ENCODE data around the gene WDR77. TPM values are rescaled to one million over a fixed set of nuclear protein-coding genes. Genes with fewer than 3 reads are reported as not detected.
A peak's percentile ranks its signal among the peaks of the same experiment; 100 is the strongest.

The WDR77 gene
- total and polyA plus RNA-seq, 9 of the 15 experiments (the other 6 are each of a cell fraction or from before 2014, with no cell fraction given): 20.6 to 160 (median 75.3) TPM

- no peak for TF ChIP-seq AFF1 (IDR thresholded peaks at IDR 0.05; ENCODE audit: low read depth in 1 of 2, partially characterized antibody in 2 of 2)
- no peak for TF ChIP-seq MTA1 (IDR thresholded peaks at IDR 0.05; ENCODE audit: borderline replicate concordance)
- TF ChIP-seq KAT2B (IDR thresholded peaks at IDR 0.05; ENCODE audit: low read depth, low read length): no peak
These were observed 3.5 kb upstream of the WDR77 start (continued) for GRCh38 chr1:111452581-111452980.

GRCh38 chr1:111450185-111450584 lies 1.1 kb upstream of the WDR77 start:
- WGBS (ENCODE audit: insufficient coverage, low coverage, missing lambda C conversion rate): 9% methylated on average over 3 of the region's 3 CpGs
- in situ Hi-C loops (cut with MboI) (no loop called here), intact Hi-C loops (cut with micrococcal nuclease) (no loop called here)
- Histone ChIP-seq H3K79me2 (ENCODE audit: control insufficient read depth, insufficient read depth, low read length) (peaks cover 96% of the 10 kb centered on the region), H3K4me1 (replicated peaks in 1 of 2; ENCODE audit: control insufficient read depth in 2 of 2, insufficient read depth in 2 of 2, low read length in 2 of 2) (peaks cover 13 to 28% of the 10 kb centered on the region in 2 experiments), H2AFZ (ENCODE audit: low read depth, low read length) (no peak overlapping the region), H3K9me3 (replicated peaks; ENCODE audit: control insufficient read depth, insufficient read depth, low read depth, low read length) (no peaks in the 10 kb centered on the region), H3K27ac (ENCODE audit: extremely low read depth, low read depth, low read length) (peak overlapping the region; percentile 95), H3K36me3 (ENCODE audit: control insufficient read depth, insufficient read depth, low read length) (peaks cover 82% of the 10 kb centered on the region), H3K27me3 (ENCODE audit: control insufficient read depth in 2 of 2, insufficient read depth in 2 of 2, low read length in 2 of 2) (no peaks in the 10 kb centered on the region), H4K20me1 (replicated peaks; ENCODE audit: control insufficient read depth, insufficient read depth, low read length) (no peaks in the 10 kb centered on the region), H3K4me3 (peak overlapping the region; percentile 76), H3K9me1 (ENCODE audit: control insufficient read depth, insufficient read depth, low read length) (no peaks in the 10 kb centered on the region), H3K9ac (ENCODE audit: insufficient read depth in 1 of 2, low read depth in 2 of 2, low read length in 2 of 2) (peak overlapping the region; percentile 98 to 99; a peak in 3 of 4 replicates), H3K4me2 (ENCODE audit: insufficient read depth, low read length) (peak overlapping the region; percentile 99)
- BruUV-seq (replicated peaks): no TSS peak
- ChIA-PET CTCF (ENCODE audit: low intra/inter-chr PET ratio) (no interaction called here), POLR2A (interaction anchor here (0.7 to 5.4 kb wide), 6 partner anchors 11 to 57 kb away, joined by 3 to 40 read pairs (median 10); no protein-coding TSS in a partner anchor)
- no peak for FAIRE-seq
- DNase-seq (ENCODE audit: extremely low read depth in 1 of 4, low spot score in 3 of 4): peak in 1 of 4 experiments; percentile 28
- no peak for ATAC-seq
- TF ChIP-seq JUN (IDR thresholded peaks at IDR 0.05; ENCODE audit: borderline replicate concordance, low read depth, low read length) (no peak), JUN (CRISPR knock-in tag; IDR thresholded peaks at IDR 0.05; ENCODE audit: borderline replicate concordance) (no peak), ZNF551 (CRISPR knock-in tag; IDR thresholded peaks at IDR 0.05) (no peak), MYNN (IDR thresholded peaks at IDR 0.05) (no peak), MYNN (CRISPR knock-in tag; IDR thresholded peaks at IDR 0.05) (no peak), ZNF316 (IDR thresholded peaks at IDR 0.05) (peak; percentile 79), MIER1 (IDR thresholded peaks at IDR 0.05; ENCODE audit: low read depth) (no peak), HMG20A (CRISPR knock-in tag; conservative IDR thresholded peaks at IDR 0.05) (no peak), MLLT1 (IDR thresholded peaks at IDR 0.05) (no peak), ZNF311 (CRISPR knock-in tag; IDR thresholded peaks at IDR 0.05) (no peak), CREB1 (IDR thresholded peaks at IDR 0.05) (no peak), CREB1 (CRISPR knock-in tag; IDR thresholded peaks at IDR 0.05) (no peak), CBX3 (IDR thresholded peaks at IDR 0.05; ENCODE audit: borderline replicate concordance in 1 of 2, low read length in 2 of 2) (peak in 1 of 2 experiments; percentile 78; a peak in 1 of 3 replicates), ZNF282 (CRISPR knock-in tag; IDR thresholded peaks at IDR 0.05) (no peak), RBFOX2 (IDR thresholded peaks at IDR 0.05; ENCODE audit: low read depth, low read length) (no peak), IFI16 (CRISPR knock-in tag; IDR thresholded peaks at IDR 0.05) (no peak)
